ENCODE measurements around the gene NUDT8. TPM values are rescaled to one million over a fixed set of nuclear protein-coding genes. Genes with fewer than 3 reads are reported as not detected.

NUDT8 gene
- total and polyA plus RNA-seq, 2 experiments from 2014 or later = 5.0 to 15.1 TPM

GRCh38 chr11:67666676-67667489 is 37.1 kb upstream of the NUDT8 start (continued):
- TF ChIP-seq ZNF462 (CRISPR knock-in tag; IDR thresholded peaks at IDR 0.05) = no peak
- TF ChIP-seq STAT1 (IDR thresholded peaks at IDR 0.05; ENCODE audit: unreplicated experiment) = no peak

- H3K4me3 ChIP-seq = no peak overlapping the region
- TF ChIP-seq ZNF331 (CRISPR knock-in tag; IDR thresholded peaks at IDR 0.05; ENCODE audit: low read depth) (no peak), ZNF462 (CRISPR knock-in tag; IDR thresholded peaks at IDR 0.05) (no peak), REST (IDR thresholded peaks at IDR 0.05; ENCODE audit: unreplicated experiment) (no peak), ZNF114 (CRISPR knock-in tag; IDR thresholded peaks at IDR 0.05) (no peak)
Observed at GRCh38 chr11:67666303-67666645, 36.5 kb upstream of the NUDT8 start.

More at GRCh38 chr11:67666303-67666645, 36.5 kb upstream of the NUDT8 start:
- Histone ChIP-seq H4K20me1 (replicated peaks; ENCODE audit: insufficient read depth) (no peaks in the 10 kb centered on the region), H3K4me1 (ENCODE audit: insufficient read depth) (no peaks in the 10 kb centered on the region), H3F3A (replicated peaks; ENCODE audit: low read depth) (no peaks in the 10 kb centered on the region), H3K9me2 (ENCODE audit: insufficient read depth) (no peaks in the 10 kb centered on the region), H3K4me2 (no peak overlapping the region), H3K27ac (ENCODE audit: low read depth) (no peak overlapping the region), H3K27me3 (ENCODE audit: insufficient read depth) (no peaks in the 10 kb centered on the region), H3K79me2 (replicated peaks; ENCODE audit: insufficient read depth) (no peaks in the 10 kb centered on the region), H3K36me3 (ENCODE audit: insufficient read depth) (no peaks in the 10 kb centered on the region), H2AFZ (no peak overlapping the region)
- Mint-ChIP-seq H3K27me3 (ENCODE audit: insufficient read depth, low read depth, poor library complexity) (no peaks in the 10 kb centered on the region), H3K27ac (no peak overlapping the region), H3K4me3 (no peak overlapping the region), H3K36me3 (ENCODE audit: low read depth) (no peaks in the 10 kb centered on the region), H3K9me3 (no peaks in the 10 kb centered on the region), H3K4me1 (no peaks in the 10 kb centered on the region)
- ATAC-seq (no peak), DNase-seq (ENCODE audit: low spot score) (no peak)

Measured in GM23338 (cell line).